Measurements from ENCODE around the gene ST6GALNAC4.

Gene ST6GALNAC4

DNA sequence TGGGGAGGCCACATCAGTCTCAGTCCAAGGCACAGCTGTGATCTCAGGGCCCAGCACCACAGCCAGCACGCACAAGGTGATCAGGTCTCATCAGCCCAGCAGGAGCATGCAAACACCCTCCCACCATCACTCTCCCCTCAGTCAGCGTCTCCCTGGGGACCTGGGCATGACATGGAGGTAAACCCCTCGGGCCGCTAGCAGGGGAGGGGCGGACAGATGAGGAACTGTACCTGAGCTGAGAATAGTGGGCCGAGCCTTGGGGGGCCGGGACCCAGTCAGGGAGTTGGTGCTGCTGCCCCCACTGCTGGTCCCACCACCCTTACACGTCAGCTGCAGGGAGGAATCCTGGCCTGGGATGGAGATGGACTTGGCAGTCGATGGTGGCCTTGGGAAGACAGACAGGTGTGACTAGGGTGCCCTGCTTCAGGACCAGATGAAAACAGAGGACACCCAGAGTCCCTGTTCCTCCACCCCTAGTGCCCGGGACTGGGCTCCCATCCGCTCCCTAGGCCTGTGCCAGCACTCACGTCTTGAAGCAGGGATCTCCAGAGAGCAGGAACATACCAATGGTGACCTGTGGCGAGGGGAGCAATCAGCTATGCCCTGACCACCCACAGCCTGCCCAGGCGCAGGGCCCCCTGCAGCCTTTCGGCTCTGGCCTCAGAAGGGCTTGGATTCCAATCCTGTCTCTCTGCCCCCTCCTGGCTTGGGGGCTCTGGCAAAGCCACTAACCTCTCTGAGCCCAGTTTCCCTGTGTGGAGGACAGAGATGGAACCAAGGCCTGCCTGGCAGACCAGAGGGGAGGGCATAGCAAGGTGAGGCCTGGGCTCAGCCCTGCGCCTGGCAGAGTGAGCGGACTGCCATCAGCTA lies 31.2 kb upstream of the ST6GALNAC4 start:
- DNase-seq (ENCODE audit: extremely low read depth in 1 of 2, low read depth in 1 of 2) = no peak

DNA sequence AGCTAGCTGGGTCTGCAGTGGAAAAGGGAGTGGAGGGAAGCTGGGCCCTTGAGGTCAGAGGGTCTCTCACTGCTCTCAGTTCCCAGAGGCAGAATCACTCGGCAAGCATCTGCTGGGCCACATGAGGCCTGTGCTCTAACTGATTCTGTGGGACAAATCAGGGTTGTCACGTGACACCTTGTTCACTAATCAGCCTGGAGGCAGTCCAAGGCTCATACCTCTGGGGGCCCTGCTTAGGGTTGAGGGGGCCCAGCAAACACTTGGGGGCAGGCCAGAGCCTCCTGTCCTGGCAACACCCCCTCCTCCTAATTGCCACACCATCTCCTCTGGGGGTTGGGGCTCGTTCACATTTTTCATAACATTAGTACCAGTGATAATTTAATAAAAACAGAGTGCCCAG lies 29.9 kb upstream of the ST6GALNAC4 start:
- no peak for DNase-seq (ENCODE audit: extremely low read depth in 1 of 2, low read depth in 1 of 2)

DNA sequence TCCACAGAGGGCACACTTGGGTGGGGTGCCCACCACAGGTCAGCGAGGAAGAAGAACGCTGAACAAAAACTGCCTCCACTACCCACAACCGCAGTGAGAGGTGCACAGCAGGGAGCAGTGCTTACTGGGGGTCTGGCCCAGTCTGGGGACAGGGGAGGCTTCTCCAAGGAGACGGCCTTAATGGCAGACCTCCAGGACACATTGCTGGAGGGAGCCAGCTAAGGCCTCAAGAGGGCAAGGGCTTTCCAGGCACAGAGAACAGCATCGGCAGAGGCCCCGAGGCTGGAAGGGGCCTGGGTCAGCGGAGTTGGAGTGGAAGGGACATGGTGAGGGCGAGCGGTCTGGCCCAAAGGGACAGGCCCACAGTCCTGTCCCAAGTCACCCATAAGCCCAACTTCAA lies 29.1 kb upstream of the ST6GALNAC4 start:
- DNase-seq (ENCODE audit: extremely low read depth in 1 of 2, low read depth in 1 of 2) = no peak

DNA sequence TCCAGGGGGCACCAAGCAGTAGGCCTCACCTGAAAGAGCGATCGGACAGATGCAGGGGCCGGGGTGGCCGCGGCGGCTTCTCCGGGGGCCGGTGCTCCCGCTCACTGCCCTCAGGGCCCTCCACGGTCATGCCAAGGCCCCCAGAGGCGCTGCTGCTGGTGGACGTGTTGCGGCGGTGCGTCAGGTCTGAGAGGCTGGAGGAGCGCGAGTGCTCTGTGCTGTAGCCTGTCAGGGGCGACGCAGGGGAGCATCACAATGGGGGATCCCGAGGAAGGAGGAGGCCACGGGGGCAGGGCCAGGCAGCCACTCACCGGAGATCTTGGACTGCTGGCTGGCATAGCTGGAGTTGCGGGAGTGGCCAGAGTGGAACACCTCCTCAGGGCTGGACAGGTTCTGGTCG lies 28.5 kb upstream of the ST6GALNAC4 start:
- DNase-seq (ENCODE audit: extremely low read depth in 1 of 2, low read depth in 1 of 2) = no peak

DNA sequence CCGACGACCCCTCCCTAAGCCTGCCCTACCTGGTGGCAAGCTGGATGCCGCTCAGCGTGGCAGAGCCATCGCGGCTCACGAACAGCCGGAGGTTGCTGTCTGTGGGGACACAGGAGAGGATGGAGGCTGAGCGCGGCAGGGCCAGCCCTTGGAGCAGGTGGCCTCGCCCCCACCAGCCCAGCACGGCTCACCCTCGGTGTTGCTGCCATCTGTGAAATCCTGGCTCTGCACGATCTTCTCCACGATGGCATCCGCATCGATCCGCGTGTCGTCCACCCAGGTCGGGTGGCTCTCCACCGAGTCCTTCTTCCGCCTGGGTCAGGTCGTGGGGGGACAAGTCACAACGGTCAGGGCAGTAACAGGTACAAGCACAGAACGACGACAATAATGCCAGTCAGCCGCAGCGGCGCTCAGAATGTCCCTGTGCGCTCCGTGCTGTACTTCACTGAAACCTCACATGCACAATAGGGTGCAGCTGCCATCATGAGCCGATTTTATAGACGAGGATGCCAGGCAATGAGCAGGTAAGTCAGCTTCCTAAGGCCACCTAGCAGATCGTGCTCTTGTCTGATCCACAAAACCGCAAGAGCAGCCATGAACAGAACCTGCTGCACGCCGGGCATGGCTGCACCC lies 27.9 kb upstream of the ST6GALNAC4 start:
- DNase-seq (ENCODE audit: extremely low read depth in 1 of 2, low read depth in 1 of 2) = no peak

DNA sequence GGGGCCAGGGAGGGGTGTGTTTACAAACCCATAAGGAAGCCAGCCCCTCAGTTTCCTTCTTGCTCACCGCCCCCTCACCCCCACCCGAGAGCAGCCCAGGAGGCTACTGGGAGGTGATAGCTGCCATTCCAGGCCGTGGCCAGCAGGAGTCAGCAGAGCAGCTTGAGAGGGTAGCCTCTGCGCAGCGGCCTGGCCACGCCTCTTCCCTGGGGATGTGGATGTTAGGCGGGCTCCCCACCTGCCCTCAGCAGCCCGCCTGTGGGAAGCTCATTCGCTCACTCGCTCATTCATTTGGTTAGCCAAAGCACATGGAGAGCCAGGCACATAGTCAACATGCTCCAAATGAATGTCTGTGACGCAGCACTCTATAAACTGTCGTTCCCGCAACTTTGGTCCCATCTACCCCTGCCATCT lies 26.9 kb upstream of the ST6GALNAC4 start:
- DNase-seq (ENCODE audit: extremely low read depth in 1 of 2, low read depth in 1 of 2) = peak; percentile 58 to 71

DNA sequence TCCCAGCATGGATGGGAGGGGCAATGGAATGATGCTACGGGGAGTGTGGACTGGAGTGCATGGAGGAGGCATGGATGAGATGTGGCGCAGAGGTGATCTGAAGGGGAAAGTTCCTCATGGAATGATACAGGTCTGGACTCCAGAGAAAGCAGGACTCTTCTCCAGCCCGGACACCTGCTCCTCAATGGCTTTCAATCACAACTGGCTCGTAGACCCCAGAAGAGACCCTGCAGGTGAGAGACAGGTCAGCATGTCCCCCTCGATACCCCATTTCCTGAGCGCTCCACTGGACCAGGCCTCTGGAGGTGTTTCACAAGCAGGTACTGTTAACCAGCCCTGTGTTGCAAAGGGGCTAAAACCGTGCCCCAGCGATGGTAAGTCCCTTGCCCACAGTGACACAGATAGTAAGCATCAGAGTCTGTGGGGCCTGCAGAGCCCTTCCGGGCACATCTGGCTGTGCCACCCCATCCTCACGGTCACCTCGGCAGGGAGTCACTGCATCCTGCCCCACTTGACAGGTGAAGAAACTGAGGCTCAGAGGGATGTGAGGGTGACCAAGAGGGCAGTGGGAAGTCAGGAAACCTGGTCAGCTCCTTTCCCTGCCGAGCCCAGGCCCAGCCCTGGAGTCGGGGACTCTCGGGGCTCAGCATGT lies 26.3 kb upstream of the ST6GALNAC4 start:
- no peak for DNase-seq (ENCODE audit: extremely low read depth in 1 of 2, low read depth in 1 of 2)

DNA sequence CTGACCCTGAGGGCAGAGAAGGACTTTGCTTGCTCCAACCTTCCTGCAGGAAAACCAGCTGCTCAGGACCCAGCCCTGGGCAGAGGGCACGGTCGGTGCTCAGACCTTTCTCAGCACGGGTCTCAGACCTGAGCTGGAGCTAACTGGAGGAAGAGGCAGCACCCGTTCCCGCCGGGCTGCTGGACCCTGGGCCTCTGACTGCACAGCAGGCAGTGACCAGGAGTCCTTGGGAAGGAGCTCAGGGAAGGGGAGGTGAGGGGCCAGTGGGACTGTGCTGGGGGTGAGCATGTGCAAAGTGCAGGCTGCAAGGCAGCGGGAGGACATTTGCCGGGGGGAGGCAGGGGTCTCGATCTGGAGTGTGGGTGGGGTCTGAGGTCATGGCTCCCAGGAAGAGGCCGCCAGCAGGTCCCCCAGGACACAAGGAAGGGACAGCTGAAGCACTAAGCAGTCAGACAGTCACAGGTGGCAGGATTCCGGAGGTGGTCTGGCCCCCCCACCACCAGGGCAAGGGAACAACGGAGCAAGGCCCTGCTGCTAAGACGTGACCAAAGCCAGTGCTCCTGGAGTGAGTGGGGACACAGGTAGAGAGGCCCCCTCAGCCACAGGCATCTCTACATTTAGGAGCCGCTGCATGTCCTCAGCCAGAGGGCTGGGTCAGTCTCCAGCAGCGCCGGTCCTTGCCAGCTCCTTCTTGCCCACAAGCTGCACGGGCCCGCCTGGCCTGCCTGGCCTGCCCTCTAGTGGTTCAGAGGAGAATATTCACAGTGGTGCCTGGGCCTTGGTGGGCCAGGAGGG lies 25.6 kb upstream of the ST6GALNAC4 start:
- peak in 1 of 2 donors; percentile 39 for DNase-seq (ENCODE audit: extremely low read depth in 1 of 2, low read depth in 1 of 2)

DNA sequence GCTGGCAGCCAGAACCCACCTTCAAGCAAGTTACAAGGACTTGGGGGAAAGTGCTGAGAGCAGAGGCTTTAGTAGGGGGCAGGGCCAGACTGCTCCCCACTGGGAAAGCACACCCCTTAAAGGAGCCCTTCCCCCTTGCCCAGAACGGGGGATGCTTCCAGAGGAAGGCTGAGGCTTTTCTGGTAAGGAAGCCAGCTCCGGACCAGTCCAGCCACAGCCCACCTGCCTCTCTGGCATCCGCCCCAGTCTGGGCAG lies 25.0 kb upstream of the ST6GALNAC4 start:
- no peak for DNase-seq (ENCODE audit: extremely low read depth in 1 of 2, low read depth in 1 of 2)

DNA sequence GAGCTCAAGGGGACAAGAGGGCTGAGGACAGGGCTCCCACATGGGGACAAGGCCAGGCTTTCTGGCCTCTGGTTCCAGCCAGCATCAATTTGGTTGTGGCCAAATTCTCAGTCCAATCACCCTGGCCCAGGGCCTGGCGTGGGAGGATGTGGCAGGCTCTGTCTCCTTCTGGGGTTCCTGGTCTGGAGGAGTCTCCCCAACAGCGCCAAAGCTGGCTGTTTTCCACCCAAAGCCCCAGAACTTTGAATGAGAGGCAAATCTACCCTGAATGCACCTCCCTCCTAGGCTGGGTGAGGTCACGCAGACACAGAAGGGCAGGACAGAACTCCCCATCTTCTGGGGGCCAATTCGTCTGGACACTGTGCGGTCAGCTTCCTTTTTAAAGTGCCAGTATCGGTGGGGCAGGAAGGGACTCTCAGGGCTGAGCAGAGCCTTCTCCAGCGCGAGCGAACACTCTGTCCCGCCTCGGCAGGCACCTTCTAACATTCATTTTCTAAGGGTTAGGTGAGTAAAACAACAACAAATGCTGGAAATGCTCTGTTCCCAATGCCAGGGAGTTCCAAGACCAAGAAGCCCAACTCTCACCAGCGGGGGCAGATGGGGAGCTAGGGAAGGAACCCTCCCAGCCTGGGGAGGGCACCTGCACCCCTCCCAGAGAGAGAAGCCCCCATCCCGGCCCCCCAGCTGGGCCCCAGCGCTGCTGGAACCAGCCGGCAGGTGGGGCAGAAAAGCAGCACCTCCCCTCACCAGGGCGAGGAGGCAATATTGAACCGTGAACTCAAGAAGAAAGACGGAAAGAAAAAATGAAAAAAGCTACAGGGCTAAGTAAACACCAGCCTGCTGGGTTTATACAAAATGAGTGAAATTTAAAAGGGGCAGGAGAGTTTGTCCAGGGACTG lies 24.5 kb upstream of the ST6GALNAC4 start:
- DNase-seq (ENCODE audit: extremely low read depth in 1 of 2, low read depth in 1 of 2) = no peak

DNA sequence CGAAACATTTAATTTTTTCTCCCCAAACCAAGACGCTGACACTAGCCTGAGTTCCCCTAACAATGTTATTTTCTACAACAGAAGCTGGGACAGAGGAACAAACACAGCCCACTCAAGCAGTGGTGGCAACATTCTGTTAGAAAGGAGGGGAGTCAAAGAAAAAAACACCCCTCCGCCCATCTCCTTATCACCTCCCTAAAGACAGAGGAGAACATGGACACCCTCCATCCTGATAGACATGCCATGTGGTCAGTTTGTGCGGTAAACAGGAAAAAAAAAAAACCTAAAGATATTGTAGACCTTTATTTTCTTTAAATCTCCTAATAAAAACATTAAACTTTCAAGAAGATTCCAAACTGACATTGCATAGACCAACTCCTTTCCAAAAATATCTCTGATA lies 23.8 kb upstream of the ST6GALNAC4 start:
- DNase-seq (ENCODE audit: extremely low read depth in 1 of 2, low read depth in 1 of 2) = no peak

DNA sequence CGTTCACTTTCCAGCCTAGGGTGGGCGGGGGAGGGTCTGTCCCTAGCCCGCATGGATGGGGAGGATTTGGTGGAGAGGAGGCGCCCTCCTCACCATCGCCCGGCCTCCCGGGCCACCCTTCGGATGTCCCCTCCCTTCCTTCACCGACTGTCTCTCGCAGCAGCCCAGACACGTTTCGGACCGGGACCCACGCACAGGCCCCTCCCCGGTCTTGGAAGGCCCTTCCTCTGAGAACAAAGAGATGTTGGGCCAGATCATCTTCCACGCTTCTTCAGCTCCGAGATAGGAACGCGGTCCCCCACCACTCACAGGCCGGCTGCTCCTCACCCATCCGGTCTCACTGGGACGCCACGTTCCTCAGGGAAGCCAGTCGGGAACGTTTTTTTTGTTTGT lies 21.5 kb upstream of the ST6GALNAC4 start:
- no peak for DNase-seq (ENCODE audit: extremely low read depth in 1 of 2, low read depth in 1 of 2)

DNA sequence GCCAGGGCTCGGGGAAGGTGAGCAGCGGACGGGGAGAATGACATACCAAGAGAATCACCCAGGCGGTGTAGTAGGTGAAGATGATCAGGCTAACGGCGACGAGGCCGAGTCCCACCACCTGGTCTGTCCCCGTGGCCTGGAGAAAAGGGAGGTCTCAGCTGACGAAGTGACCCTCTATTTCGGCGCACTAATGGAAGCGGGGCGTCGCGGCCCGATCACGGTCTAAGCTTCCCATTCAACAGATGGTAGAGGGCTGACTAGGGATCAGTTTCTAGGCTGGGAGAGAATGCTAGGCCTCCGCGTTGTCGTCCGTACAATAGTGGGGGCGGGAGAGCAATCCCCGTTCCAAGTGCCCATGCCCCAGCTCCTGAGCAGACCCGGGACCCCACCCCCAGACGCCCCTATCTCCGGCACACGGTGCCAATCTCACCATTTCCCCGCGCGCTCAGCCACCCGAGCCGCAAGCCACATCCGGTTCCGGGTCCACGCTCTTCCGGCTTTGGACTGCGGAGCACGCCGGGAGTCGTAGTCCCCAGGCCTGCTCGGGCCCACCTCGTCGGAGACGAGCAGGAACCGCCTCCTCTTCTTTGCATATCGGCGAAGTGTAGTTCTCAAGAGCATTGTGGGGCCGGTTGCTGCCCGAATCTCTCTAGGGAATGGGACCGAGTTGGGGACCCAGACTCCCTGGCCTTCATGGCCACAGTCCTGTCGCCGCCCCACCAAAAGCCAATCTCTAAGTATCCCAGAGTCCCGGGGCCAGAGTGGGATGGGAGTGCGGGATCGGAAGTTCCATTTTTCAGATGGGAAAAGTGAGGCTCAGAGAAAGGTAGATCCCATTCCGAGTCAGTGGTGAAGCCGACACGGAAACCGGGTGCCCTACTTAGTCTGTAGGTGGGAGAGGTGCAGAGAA lies 20.8 kb upstream of the ST6GALNAC4 start, which contains the start of gene DPM2:
Gene DPM2, minus strand, starts transcription at position 467 of the 910 bp plus-strand sequence. Its CDS starts 34 bp downstream, at position 433.
- DNase-seq (ENCODE audit: extremely low read depth in 1 of 2, low read depth in 1 of 2) = peak; percentile 67 to 82

DNA sequence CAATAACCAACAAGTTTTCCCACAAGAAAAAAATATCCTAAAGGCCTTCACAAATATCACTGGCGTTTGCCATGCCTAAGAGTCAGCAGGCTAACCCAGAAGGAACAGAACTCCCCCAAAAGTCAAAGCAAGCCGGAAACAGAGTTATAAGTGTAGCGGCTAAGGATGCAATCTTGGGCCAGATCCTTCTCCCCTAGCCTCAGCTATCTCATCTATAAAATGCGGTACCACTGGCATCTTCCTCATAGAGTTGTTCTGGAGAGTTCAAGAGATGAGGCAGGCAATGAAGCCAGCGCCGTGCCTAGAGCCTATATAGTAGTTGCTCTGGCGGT lies 20.2 kb upstream of the ST6GALNAC4 start:
- no peak for DNase-seq (ENCODE audit: extremely low read depth in 1 of 2, low read depth in 1 of 2)

DNA sequence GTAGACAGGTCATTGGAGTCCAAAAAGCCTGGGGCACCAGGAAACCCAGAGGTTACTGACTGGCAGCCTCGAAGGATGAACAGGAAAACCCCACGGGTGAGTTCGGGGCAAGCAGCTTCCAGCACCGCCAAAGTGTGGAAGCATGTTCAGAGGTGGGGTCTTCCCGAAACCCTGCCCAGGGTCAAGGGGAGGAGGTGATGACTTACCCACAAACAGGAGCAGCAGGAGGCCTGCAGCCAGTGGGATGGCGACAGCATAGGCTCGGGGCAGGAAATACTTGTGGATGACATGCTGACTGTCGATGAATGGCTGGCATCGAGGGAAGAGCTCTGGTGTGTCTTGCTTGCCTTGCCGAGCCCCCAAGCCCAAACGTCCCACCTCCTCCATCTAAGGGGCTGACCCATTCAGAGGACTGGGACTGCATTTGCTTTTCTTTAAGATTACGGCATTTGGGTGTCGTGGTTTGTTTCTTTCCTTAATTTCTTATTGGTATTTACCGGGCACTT lies 19.6 kb upstream of the ST6GALNAC4 start:
- DNase-seq (ENCODE audit: extremely low read depth in 1 of 2, low read depth in 1 of 2) = no peak

DNA sequence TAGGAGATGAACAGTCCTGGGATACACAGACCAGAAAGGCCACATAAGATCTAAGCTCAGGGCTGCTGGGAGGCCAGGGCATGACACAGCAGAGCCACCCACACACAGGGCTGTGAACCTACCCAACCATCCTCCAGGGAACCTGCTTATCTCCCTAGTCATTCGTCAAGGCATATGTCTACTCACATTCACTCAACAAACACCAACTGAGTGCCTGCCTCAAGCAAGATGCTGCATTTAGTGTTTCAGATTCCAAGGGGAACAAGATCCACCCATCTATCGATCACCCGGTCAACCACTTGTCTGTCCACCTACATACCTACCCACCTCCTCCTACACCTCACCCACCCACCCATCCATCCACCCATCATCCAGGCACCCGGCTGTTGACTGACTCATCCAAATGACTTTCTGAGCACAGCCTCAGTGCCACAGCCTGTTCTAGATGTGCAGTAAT lies 19.0 kb upstream of the ST6GALNAC4 start:
- no peak for DNase-seq (ENCODE audit: extremely low read depth in 1 of 2, low read depth in 1 of 2)

DNA sequence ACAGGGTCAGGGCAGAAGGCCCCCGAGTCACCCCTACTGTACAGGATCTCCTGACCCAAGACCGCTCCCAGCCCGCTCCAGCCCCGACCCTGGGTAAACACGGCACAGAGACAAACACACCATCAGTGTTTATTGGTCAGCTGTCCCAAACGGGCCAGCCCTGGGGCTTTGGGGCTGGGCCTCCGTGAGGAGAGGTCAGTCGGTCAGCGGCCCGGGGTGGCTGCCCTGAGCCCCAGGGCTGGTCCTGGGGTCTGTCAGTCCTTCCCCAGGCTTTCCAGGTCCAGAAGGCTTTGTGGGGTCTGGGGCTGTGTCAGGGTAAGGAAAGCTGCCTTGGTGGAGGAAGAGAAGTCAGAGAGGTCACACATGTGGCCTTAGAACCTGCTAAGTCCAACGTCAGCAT lies 18.1 kb upstream of the ST6GALNAC4 start:
- DNase-seq (ENCODE audit: extremely low read depth in 1 of 2, low read depth in 1 of 2) = no peak

DNA sequence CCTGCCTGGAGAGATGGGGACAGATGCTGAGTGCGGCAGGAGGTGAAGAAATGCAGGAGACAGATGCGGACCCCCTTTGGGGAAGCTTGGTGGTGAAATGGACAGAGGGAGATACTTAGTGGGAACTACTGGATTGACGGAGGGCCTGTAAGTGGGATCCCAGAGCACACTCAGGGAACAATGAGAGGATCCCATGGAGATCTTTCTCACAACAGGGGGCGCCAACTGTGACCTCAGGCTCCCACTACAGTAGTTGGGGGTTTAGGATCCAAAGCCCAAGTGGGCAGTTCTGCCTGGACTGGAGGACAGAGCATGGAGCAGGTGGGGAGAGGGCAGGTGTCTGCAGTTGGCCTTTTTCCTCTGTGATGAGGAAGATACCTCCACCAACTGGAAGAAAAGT lies 17.4 kb upstream of the ST6GALNAC4 start:
- no peak for DNase-seq (ENCODE audit: extremely low read depth in 1 of 2, low read depth in 1 of 2)

Data from stimulated activated CD8-positive, alpha-beta memory T cell treated with anti-CD3 and anti-CD28 coated beads, Interleukin-7, amount 100 ng/mL, for 48 hours (primary cell).